Activated CD4-positive, alpha-beta T cell treated with anti-CD3 and anti-CD28 coated beads for 4 hours (primary cell): ENCODE measurements around the gene OR3A3.
A peak's percentile ranks its signal among the peaks of the same experiment; 100 is the strongest.
"Not testable (repeated sequence)": the region's sequence is repeated elsewhere in the genome, so short reads cannot be mapped to it uniquely, and the experiment has no call there.

ENCODE experiments used
- DNase-seq, 2 donors: peaks; one replicate each; pipeline ENCODE4 v3.0.0-alpha.2; 2020

Gene OR3A3

GRCh38 chr17:3411070-3411469 is at the start of gene OR3A3:
OR3A3 (plus strand) TSS chr17:3411370.
- no peak for DNase-seq

DNA sequence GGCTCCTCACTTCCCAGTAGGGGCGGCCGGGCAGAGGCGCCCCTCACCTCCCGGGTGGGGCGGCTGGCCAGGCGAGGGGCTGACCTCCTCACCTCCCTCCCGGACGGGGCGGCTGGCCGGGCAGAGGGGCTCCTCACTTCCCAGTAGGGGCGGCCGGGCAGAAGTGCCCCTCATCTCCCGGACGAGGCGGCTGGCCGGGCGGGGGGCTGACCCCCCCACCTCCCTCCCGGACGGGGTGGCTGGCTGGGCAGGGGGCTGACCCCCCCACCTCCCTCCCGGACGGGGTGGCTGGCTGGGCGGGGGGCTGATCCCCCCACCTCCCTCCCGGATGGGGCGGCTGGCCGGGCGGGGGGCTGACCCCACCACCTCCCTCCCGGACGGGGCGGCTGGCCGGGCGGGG is 40.0 kb upstream of the OR3A3 start:
- not testable (repeated sequence) for DNase-seq

DNA sequence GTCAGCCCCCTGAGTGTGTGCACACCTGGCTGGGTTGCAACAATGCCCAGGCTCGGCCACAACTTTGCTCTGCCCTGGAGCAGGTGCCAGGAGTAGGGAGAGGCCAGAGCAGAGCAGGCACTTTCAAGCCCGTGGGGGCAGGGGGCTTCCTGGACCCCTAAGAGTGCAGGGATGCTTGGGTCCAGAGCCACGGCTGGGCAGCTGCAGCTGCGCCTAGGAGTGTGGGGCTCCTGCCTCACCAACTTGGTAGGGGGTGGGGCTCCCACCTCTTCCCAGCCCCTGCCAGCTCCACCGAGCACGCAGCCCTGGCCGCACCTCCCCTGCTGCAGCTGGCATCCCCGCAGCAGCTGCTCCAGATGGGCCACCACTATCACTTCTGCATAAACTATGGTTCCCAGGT is 32.8 kb upstream of the OR3A3 start:
- no peak for DNase-seq

GRCh38 chr17:3381957-3382356 is 29.2 kb upstream of the OR3A3 start:
- no peak for DNase-seq

GRCh38 chr17:3385869-3386816 is 25.0 kb upstream of the OR3A3 start, which contains the start of gene OR3A2:
OR3A2 (minus strand) TSS chr17:3386308.
- peak in 1 of 2 donors; percentile 24 for DNase-seq

- no peak for DNase-seq
Measured at GRCh38 chr17:3389791-3390190, 21.4 kb upstream of the OR3A3 start.

DNA sequence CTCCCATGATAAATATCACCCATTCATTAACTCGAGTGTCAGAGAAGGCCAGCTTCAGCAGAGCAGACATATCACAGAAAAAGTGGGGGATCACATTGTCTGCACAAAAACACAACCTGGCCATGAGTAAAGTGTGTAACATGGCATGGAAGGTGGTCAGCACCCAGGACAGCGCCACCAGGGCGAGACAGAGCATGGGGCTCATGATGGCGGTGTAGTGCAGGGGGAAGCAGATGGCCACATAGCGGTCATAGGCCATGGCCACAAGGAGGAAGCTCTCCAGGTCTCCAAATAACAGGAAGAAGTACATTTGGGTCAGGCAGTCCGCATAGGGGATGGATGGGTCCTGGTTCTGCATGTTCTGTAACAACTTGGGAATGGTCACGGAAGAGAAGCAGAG is 13.4 kb upstream of the OR3A3 start:
- not testable (repeated sequence) for DNase-seq

GRCh38 chr17:3398310-3398709 is 12.9 kb upstream of the OR3A3 start, which contains the start of gene OR1E1:
OR1E1 (minus strand) TSS chr17:3398410; CDS start chr17:3398410, 0 bp downstream.
- no peak for DNase-seq

DNA sequence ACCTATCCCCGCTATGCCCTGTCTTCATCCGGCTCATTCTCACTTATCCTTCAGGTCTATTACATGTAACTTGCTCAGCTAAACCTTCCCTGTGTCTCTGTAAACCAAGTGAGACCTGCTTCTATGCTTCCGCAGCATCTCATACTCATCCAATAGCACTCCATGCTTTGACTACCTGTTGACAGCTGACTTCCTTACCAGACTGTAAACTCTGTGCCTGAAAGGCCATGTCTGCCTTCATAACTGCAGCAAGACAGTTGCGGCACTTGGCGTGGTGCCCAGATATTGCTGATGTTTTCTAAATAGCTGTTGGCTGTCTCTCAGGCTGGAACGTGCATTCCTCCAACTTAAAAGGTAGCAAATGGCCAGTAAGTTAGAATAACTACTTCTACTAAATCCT is 11.1 kb upstream of the OR3A3 start:
- no peak for DNase-seq

- DNase-seq: no peak
Measured at GRCh38 chr17:3401786-3402185, 9.4 kb upstream of the OR3A3 start.

- not testable (repeated sequence) for DNase-seq
Measured at GRCh38 chr17:3403856-3404255, 7.3 kb upstream of the OR3A3 start.

DNA sequence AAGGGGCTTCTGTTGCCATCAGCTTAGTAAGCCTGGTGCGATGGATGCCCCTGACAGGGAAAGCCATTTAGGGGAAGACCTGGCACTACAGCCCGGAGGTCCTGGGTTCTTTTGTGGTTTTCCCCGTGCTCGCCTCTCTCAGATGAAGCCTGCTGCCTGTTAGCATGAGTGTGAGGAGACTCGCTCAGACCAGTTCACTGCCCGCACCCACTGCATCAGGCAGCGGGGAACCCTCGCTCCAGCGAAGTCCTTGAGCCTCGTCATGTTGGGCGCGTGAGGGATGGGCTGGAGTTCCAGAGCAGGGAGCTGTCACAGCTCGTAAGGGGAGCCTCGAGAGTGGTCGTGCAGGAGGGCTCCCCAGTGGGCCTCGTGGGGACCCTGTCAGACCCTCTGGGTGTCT is 1.0 kb downstream of the OR3A3 start:
- DNase-seq: not testable (repeated sequence)

GRCh38 chr17:3415610-3416009 is 4.4 kb downstream of the OR3A3 start:
- no peak for DNase-seq

DNA sequence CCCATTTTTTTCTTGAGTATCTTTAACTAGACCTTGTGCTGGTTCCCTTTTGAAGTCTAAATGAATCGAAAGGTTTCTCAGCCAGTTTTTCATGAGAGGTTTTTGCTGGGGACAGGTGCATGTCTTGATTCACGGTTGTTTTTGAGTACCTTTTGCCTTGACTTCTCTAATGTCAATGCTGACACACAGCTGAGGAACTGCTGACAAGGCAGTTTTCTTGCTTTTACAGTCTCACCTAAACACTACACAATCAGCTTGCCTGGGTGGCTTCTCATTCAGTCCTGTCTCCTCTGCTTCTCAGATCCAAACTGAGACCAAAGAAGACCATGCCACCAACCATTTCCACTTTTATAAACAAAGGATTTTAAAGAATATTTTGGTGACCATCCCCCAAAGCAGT is 7.1 kb downstream of the OR3A3 start:
- no peak for DNase-seq

GRCh38 chr17:3433215-3433614 is 22.0 kb downstream of the OR3A3 start:
- DNase-seq: not testable (repeated sequence)

DNA sequence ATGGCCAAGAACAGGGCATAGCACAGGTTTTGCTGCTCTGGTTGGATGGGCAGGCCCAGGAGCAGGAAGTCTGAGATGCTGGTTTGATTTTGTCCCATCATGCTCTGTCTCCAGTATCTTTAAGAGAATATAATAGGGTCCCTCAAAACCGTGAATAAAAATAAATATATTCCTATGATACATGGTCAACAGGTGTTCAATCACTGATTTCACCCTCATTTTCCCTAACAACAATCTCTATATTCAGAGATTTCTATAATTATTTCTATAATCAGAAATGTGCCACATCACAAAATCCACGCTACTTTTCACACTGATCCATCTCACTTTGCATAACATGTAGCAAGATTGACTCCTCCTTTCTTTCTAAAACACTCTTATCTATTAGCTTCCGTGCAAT is 22.6 kb downstream of the OR3A3 start, which contains the start of gene OR1E2:
Gene OR1E2, minus strand, starts transcription at position 101 of the 400 bp plus-strand sequence. Its CDS starts 0 bp downstream, at position 101.
- DNase-seq: no peak

DNA sequence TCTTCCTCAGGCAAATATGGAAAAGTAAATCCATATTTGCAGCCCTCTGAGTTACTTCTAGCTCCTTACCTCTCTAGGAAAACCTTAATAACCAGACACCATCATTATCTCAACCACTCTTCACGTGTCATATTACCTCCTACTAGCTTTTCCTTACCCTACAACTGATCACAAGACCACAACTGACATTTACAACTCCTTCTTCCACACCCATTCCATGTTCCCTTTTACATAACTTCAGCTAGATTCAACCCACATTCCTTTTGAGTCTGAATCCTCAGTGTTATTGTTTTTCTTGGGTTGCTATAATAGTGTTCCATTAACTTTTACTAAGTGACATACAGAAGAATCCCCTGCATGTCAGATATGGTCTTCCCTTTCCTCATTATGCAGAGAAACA is 27.2 kb downstream of the OR3A3 start:
- DNase-seq: no peak

GRCh38 chr17:3440451-3440850 is 29.3 kb downstream of the OR3A3 start:
- DNase-seq: no peak

GRCh38 chr17:3447625-3448024 is 36.5 kb downstream of the OR3A3 start:
- DNase-seq: no peak

GRCh38 chr17:3448059-3448665 is 37.0 kb downstream of the OR3A3 start:
- DNase-seq: no peak

GRCh38 chr17:3466355-3466754 is 55.2 kb downstream of the OR3A3 start:
- not testable (repeated sequence) for DNase-seq

GRCh38 chr17:3469529-3469928 is 58.4 kb downstream of the OR3A3 start:
- DNase-seq: no peak

- no peak for DNase-seq
Measured at GRCh38 chr17:3471599-3471998, 60.4 kb downstream of the OR3A3 start, which contains the start of gene SPATA22. SPATA22 (minus strand) TSS chr17:3471819; CDS start chr17:3469325, 2,494 bp downstream.

GRCh38 chr17:3472137-3472536 is 61.0 kb downstream of the OR3A3 start:
- no peak for DNase-seq
